NCI-H2227 (cell line): ENCODE results near the gene METTL18.
"Not testable (repeated sequence)": the region's sequence is repeated elsewhere in the genome, so short reads cannot be mapped to it uniquely, and the experiment has no call there.

Source experiments
- DNase-seq: peaks from one replicate; lab custom pipeline; 2025; ENCODE audit not compliant: unreplicated experiment; lab: John Stamatoyannopoulos, UW

METTL18 gene

DNA sequence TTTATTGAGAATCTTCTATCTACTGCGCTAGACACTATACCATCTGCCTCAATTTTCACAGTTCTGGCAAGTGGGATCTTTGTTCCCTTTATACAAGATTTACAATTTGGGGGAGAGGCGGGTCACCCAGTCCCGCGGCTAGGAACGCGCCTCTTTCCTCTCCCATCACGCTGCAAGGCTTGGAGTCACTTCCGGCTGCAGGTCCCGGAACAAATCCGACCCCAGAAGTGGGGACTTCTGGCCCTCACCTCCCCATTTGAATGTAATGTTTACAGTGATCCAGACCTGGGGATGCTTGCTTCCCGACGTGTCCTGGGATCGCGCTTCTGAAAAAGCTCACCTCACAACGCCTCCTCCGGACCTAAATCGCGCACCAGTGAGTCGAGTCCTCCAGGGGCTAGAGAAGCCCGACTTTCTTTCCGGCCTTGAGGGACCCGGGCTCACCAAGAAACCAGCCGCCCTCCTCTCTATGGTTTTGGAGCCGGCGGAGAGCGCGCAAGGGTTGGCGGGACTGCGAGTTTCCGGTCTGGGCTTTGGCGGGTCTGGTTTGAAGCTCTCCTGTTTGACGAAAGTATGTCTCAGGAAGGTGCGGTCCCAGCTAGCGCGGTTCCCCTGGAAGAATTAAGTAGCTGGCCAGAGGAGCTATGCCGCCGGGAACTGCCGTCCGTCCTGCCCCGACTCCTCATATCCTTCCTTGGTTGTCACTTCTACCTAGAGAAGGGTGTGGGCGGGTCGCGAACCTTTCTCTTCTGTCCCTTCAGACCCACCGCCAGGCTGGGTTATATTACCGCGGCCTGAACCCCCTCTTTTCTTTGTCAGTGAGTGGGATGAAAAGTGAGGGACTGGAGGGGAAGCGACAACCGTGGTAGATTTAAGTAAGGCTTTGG is at the start of gene METTL18:
TSS of gene METTL18 (minus strand) at position 378 of the 887 bp plus-strand sequence. CDS start 1,212 bp downstream, outside the sequence.
- peak; percentile 97 for DNase-seq

- no peak for DNase-seq
Measured at GRCh38 chr1:169838942-169839341, 44.2 kb upstream of the METTL18 start.

DNA sequence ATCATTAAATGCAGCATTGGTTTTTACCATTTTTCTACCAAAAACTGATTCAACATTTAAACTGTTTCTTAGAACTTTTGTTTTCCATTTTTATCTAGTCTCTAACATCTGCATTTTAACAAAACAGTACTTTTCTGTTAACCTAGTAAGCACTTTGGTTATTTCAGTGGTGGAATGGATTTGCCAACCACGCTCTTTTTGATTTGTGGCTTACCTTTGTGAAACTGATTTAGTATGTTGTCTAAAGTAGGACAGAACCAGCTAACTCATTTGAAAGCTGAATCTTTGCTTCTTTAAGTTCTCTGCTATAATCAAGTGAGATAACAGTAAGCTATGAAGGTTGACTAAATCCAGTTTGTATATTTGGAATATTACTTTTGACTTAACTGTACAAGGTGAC is 41.5 kb upstream of the METTL18 start:
- no peak for DNase-seq

- no peak for DNase-seq
Measured at GRCh38 chr1:169835647-169836046, 40.9 kb upstream of the METTL18 start.

DNA sequence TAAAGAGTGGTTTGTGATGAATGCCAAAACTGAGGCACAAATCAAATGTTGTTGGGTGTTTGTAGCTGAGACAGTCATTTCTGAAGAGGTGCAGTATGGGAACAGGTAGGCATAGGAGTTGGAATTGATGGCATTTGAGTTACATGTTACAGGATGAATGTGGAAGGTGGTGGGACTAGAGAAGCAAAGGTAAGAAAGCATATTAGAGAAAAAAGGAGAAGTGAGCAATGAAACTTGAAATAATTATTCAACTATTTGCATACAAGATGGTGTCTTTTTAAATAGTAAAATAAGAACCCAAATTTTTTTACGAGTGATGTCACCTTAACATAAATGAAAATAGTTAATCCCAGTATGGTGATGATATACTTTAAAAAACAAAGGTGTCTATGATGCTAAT is 40.2 kb upstream of the METTL18 start:
- DNase-seq: no peak

DNA sequence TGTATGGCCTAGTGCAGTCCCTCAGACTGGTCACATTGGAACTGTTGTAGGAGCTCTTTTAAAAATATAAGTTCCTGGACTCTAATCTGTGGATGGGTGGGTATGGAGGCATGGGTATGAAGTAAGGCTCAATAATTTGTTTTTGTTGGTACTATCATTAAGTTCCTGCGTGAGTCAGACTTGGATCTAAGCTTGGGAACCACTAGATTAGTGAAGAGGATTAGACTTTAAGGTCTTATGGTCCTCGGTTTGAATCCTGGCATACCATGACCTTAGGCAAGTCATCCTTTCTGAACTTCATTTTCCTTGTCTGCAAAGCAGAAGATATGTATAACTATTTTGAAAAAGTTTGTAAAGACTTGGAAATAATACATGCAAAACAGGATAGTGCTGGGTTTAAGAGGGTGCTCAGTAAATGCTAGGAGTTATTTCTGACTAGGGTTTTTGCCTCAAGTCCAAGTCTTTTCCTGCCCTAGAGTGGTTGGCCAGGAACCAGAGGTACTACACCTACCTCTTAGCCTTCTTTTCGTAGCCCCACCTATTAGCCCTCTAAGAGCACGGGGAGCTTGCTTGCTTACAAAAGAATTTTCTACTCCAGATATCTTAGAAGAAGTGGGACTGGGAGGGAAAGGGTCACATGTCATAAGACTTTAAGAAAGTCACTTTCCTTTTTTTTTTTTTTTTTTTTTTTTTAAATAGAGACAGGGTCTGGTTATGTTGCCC is 38.6 kb upstream of the METTL18 start:
- DNase-seq: no peak

GRCh38 chr1:169829671-169830070 is 35.0 kb upstream of the METTL18 start:
- no peak for DNase-seq

DNA sequence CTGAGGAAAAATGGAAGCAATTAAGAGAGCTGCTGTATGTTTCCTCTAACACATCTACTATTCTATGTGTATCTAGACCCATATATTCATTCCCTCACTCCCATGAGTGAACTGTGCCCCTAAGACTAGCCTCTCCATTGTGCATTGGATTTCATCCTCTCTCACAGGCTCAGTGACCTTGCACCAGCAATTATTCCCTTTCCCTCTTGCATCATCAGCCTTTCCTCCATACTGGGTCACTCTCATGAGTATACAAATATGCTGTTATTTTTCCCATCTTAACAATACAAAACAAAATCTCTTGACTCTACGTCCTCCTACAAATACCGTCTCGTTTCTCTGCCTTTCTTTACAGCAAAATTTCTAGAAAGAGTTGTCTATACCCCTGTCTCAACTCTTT is 29.4 kb upstream of the METTL18 start:
- DNase-seq: no peak

GRCh38 chr1:169821500-169821899 is 26.8 kb upstream of the METTL18 start:
- no peak for DNase-seq

- no peak for DNase-seq
Measured at GRCh38 chr1:169816617-169817016, 21.9 kb upstream of the METTL18 start.

- no peak for DNase-seq
Measured at GRCh38 chr1:169814265-169814664, 19.6 kb upstream of the METTL18 start.

DNA sequence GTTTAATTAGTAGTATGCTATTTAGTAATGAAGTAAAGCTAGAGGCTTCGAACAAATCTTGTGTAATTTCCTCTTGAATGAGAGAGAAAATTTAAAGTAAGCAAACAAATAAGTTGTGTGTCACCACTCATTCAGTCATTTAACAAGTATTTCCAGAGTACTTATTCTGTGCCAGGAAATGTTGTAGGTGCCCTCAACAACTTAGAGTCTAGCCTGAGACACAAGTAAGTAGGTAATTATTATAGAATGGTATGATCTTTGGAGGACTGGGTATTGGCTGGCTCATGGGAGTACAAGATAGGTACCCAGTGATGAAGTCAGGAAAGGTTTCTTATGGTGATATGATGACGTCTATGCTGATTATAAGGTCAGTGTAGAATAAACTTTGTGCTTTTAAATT is 17.4 kb upstream of the METTL18 start:
- DNase-seq: no peak

GRCh38 chr1:169811418-169812035 is 16.8 kb upstream of the METTL18 start:
- not testable (repeated sequence) for DNase-seq

DNA sequence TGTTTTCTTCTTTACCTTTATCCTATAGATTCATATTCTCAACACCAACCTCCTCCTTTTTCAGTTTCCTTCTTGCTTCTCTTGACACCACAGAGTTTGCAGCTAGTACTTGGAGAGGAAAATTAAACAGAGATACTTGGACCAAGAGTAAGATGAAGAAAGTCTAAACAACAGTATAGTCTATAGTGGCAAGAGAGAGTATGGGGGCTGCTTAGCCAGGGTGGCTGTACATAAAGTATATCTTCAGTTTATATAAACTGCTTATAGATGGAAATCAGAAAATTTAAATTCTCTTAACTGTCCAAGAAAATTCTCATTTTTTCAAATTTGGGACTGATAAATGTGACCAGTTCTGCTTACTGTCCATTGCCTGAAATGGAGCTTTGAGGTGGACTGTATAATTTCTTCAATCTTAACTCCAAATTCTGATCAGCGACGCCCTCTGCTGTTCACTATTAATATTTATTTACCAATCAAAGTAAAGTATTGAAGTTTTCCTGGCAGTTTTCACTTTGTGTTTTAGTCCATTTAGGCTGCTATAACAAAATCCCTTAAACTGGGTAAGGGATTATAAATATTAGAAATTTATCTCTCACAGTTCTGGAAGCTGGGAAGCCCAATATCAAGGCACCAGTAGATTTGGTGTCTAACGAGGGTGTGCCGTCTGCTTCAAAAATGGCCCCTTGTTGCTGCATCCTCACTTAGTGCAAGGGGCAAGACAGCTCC is 14.8 kb upstream of the METTL18 start:
- peak; percentile 63 for DNase-seq

- no peak for DNase-seq
Measured at GRCh38 chr1:169804941-169805340, 10.2 kb upstream of the METTL18 start.

DNA sequence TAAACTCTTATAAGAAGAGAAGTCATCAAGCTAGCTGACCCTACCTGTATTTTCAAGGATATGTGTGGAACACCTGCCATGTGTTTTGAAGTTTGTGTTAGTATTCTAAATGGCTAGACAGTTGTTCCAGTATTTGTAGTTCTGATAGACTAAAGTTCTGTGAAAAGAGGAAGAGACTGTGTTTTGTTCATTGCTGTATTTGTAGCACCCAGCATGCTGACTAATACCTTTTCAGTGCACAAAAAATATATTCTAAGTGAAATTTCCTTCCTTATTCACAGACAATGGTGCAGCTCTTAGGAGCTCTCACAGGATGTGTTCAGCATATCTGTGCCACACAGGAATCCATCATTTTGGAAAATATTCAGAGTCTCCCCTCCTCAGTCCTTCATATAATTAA is 8.2 kb upstream of the METTL18 start:
- DNase-seq: no peak

DNA sequence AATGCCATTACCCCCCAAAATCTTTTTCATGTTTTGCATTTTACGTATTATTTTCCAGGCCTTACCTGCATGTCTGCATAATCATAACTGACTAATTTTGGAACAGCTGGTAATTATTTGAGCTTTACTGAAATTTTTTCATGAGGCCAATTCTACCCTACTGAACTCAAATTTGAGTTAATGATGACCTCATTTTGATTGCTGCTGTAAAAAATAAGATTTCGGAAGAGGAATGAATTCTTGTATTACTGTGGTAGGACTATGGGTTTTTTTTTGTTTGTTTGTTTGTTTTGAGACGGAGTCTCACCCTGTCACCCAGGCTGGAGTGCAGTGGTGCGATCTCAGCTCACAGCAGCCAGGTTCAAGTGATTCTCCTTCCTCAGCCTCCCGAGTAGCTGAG is 2.6 kb upstream of the METTL18 start:
- no peak for DNase-seq

GRCh38 chr1:169796274-169796810 is 1.6 kb upstream of the METTL18 start:
- no peak for DNase-seq

DNA sequence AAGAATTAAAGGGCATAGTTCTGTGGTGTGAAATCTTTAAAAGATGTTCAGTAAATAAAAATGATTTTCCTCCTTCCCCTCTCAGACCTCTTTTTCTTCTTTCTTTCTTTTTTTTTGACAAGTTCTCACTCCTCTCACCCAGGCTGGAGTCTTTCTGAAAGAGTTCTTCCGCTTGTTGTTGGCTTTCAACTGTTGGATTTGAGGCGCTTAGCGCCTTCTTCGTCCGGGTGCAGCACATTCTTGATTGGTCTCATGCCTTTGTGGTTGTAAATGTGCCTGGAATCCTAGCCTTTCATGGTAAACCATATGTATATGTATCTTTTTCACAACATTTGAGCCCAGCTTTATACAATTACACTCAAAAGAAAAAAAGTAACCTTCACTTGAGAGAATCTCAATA is 980 bp upstream of the METTL18 start:
- DNase-seq: peak; percentile 12

GRCh38 chr1:169793730-169794129 is 977 bp downstream of the METTL18 start:
- no peak for DNase-seq

- no peak for DNase-seq
Measured at GRCh38 chr1:169788402-169788801, 6.3 kb downstream of the METTL18 start.
